Breast epithelium (tissue), 4 donors: ENCODE measurements around the gene PCIF1. TPM values are rescaled to one million over a fixed set of nuclear protein-coding genes. Genes with fewer than 3 reads are reported as not detected.

Source experiments
- DNase-seq, 2 donors: peaks; one replicate each; pipeline ENCODE4 v3.0.0-alpha.2; 2019; ENCODE audit warnings: low spot score in 2 of 2
- H3K27ac ChIP-seq, 2 donors: fragments of 200-600 bp; sonication (generic) in 1 of 2; one replicate each; pipeline ENCODE4 v1.5.1; 2016 to 2019; ENCODE audit warnings: mild to moderate bottlenecking in 1 of 2
- H3K27me3 ChIP-seq, 2 donors: fragments of 200-600 bp; sonication (generic) in 1 of 2; one replicate each; pipeline versions ENCODE4 v1.5.1 to v1.6.0; 2017 to 2019; ENCODE audit warnings: control low read depth in 1 of 2, mild to moderate bottlenecking in 1 of 2
- H3K36me3 ChIP-seq: fragments of 200-600 bp; one replicate; pipeline ENCODE4 v1.5.1; 2019
- H3K4me1 ChIP-seq, 2 donors: fragments of 200-600 bp; sonication (generic); one replicate each; pipeline ENCODE4 v1.5.1; 2016 to 2019; ENCODE audit warnings: control low read depth in 1 of 2
- H3K4me3 ChIP-seq, 3 donors: fragments of 200-600 bp; sonication (generic); 1 replicate in 2 of 3; 2 replicates in 1 of 3; pipeline ENCODE4 v1.5.1; 2016 to 2019; ENCODE audit warnings: mild to moderate bottlenecking in 3 of 3, moderate library complexity in 2 of 3
- H3K9me3 ChIP-seq, 2 donors: fragments of 200-600 bp; sonication (generic) in 1 of 2; one replicate each; pipeline ENCODE4 v1.5.1; 2016 to 2019; ENCODE audit warnings: control low read depth in 1 of 2
- CTCF ChIP-seq, 3 donors: fragments of 450-650 bp; IDR thresholded peaks; one replicate each; pipeline ENCODE4 v1.5.1; 2016 to 2017; ENCODE audit warnings: antibody characterized with exemption in 3 of 3, mild to moderate bottlenecking in 3 of 3, moderate library complexity in 3 of 3
- POLR2A ChIP-seq: fragments of 450-650 bp; IDR thresholded peaks from one replicate; pipeline ENCODE4 v1.6.1; 2016; ENCODE audit warnings: antibody characterized with exemption, mild to moderate bottlenecking, moderate library complexity
- POLR2AphosphoS5 ChIP-seq, 3 donors: sonication (generic); formaldehyde crosslinking; IDR thresholded peaks; one replicate each; pipeline ENCODE4 v1.6.1; 2017; ENCODE audit warnings: antibody characterized with exemption in 3 of 3
- intact Hi-C: fragments of 100-400 bp; cut with DNase I; formaldehyde crosslinking; loops from one replicate; pipeline ENCODE4 v1.15.1; 2023; ENCODE audit warnings: low total_unique reads
- total RNA-seq, 3 donors: library from RNA; depleted of rRNA; stranded (reverse); fragments of >200 nt; gene quantifications; one replicate each; pipeline ENCODE4 v1.1.0, GENCODE V29; 2016

PCIF1 gene
- total RNA-seq, 3 donors from 2014 or later: 28.2 to 40.2 (median 30.8) TPM

- no peaks in the 10 kb centered on the region for H3K9me3 ChIP-seq
- intact Hi-C loops: no loop called here
- H3K36me3 ChIP-seq: no peaks in the 10 kb centered on the region
- peaks cover 0 to 9% of the 10 kb centered on the region in 2 donors for H3K27me3 ChIP-seq
- no peak for TF ChIP-seq POLR2AphosphoS5 (IDR thresholded peaks at IDR 0.05)
- no peak for TF ChIP-seq CTCF (IDR thresholded peaks at IDR 0.05)
- TF ChIP-seq POLR2A: no peak
- no peak for DNase-seq
- H3K4me1 ChIP-seq: no peaks in the 10 kb centered on the region
- no peak overlapping the region for H3K27ac ChIP-seq
- H3K4me3 ChIP-seq: no peak overlapping the region
Measured at GRCh38 chr20:45997187-45997586, 62.7 kb downstream of the PCIF1 start.

Other genes starting within 250 kb of the PCIF1 start
- gene WFDC13, start 232.6 kb upstream of the PCIF1 start, total RNA-seq: not detected
- not detected for gene WFDC10B, start 229.7 kb upstream of the PCIF1 start, total RNA-seq
- not detected for gene SPINT4, start 212.3 kb upstream of the PCIF1 start, total RNA-seq
- under 1 TPM in 1 of 3 donors, not detected in 2; 0.73 TPM for gene WFDC3, start 142.8 kb upstream of the PCIF1 start, total RNA-seq
- gene DNTTIP1, start 142.7 kb upstream of the PCIF1 start, total RNA-seq: 10 to 100 TPM; 20.8 to 33.8 (median 26.2) TPM
- gene UBE2C, start 122.0 kb upstream of the PCIF1 start, total RNA-seq: 1 to 10 TPM in 2 of 3 donors, under 1 TPM in 1; 0.98 to 5.9 (median 1.2) TPM
- 1 to 10 TPM; 2.0 to 4.8 (median 2.6) TPM for gene TNNC2, start 107.4 kb upstream of the PCIF1 start, total RNA-seq
- 100 to 1,000 TPM in 1 of 3 donors, 10 to 100 TPM in 2; 55.0 to 138 (median 66.9) TPM for gene SNX21, start 100.9 kb upstream of the PCIF1 start, total RNA-seq
- gene ACOT8, start 77.3 kb upstream of the PCIF1 start, total RNA-seq: 10 to 100 TPM; 33.4 to 48.9 (median 37.3) TPM
- 1 to 10 TPM; 1.9 to 5.4 (median 4.9) TPM for gene ZSWIM3, start 77.1 kb upstream of the PCIF1 start, total RNA-seq
- 10 to 100 TPM in 1 of 3 donors, 1 to 10 TPM in 2; 6.9 to 11.4 (median 7.5) TPM for gene ZSWIM1, start 53.5 kb upstream of the PCIF1 start, total RNA-seq
- gene SPATA25, start 47.1 kb upstream of the PCIF1 start, total RNA-seq: 1 to 10 TPM; 3.4 to 3.9 (median 3.7) TPM
- 1 to 10 TPM; 7.5 to 9.7 (median 8.8) TPM for gene NEURL2, start 43.5 kb upstream of the PCIF1 start, total RNA-seq
- 100 to 1,000 TPM in 1 of 3 donors, 10 to 100 TPM in 2; 42.0 to 136 (median 55.6) TPM for gene CTSA, start 43.3 kb upstream of the PCIF1 start, total RNA-seq
- 100 to 1,000 TPM in 1 of 3 donors, 10 to 100 TPM in 2; 78.3 to 405 (median 100.0) TPM for gene PLTP, start 22.5 kb upstream of the PCIF1 start, total RNA-seq
- 10 to 100 TPM; 12.6 to 25.9 (median 20.6) TPM for gene ZNF335, start 37.5 kb downstream of the PCIF1 start, total RNA-seq
- gene MMP9, start 74.2 kb downstream of the PCIF1 start, total RNA-seq: 1 to 10 TPM in 2 of 3 donors, under 1 TPM in 1; 0.98 to 7.8 (median 5.9) TPM
- gene SLC12A5, start 94.5 kb downstream of the PCIF1 start, total RNA-seq: under 1 TPM in 1 of 3 donors, not detected in 2; 0.33 TPM
- 10 to 100 TPM; 30.1 to 59.7 (median 36.1) TPM for gene NCOA5, start 155.3 kb downstream of the PCIF1 start, total RNA-seq
- gene CD40, start 183.6 kb downstream of the PCIF1 start, total RNA-seq: 10 to 100 TPM; 11.7 to 21.6 (median 17.0) TPM